WTC11 (cell line): ENCODE results near the gene GLI2. TPM values are rescaled to one million over a fixed set of nuclear protein-coding genes. Genes with fewer than 3 reads are reported as not detected.

Experiments used
- ATAC-seq: fragments of 200-7000 bp; cut with Tn5 transposase; 2 replicates; pipeline ENCODE4 v1.10.0; 2021; ENCODE audit warnings: mild to moderate bottlenecking, moderate library complexity
- CTCF ChIA-PET: fragments of 300-600 bp; sonication (Branson Sonifier 250); formaldehyde crosslinking; loops from one replicate; lab custom pipeline; 2021; ENCODE audit warnings: antibody characterized with exemption; lab: Charles Lee
- POLR2A ChIA-PET: fragments of 350-600 bp; sonication (Branson Sonifier 250); formaldehyde crosslinking; loops from one replicate; lab custom pipeline; 2021; ENCODE audit warnings: antibody characterized with exemption; lab: Charles Lee
- DNase-seq: peaks from one replicate; pipeline ENCODE4 v3.0.0; 2021; ENCODE audit warnings: low spot score
- H3K27ac Mint-ChIP-seq: 2 replicates; pipeline ENCODE4 v1.8.0; 2021; ENCODE audit warnings: mixed read lengths
- H3K27me3 Mint-ChIP-seq: 2 replicates; pipeline ENCODE4 v1.8.0; 2021; ENCODE audit warnings: low read depth, mild to moderate bottlenecking, moderate library complexity, mixed read lengths
- H3K36me3 Mint-ChIP-seq: 2 replicates; pipeline ENCODE4 v1.8.0; 2021; ENCODE audit warnings: mixed read lengths
- H3K4me1 Mint-ChIP-seq: 2 replicates; pipeline ENCODE4 v1.8.0; 2022; ENCODE audit warnings: mixed read lengths
- H3K4me3 Mint-ChIP-seq: 2 replicates; pipeline ENCODE4 v1.8.0; 2021; ENCODE audit warnings: mild to moderate bottlenecking, moderate library complexity, mixed read lengths
- H3K9me3 Mint-ChIP-seq: 2 replicates; pipeline ENCODE4 v1.8.0; 2021; ENCODE audit warnings: mixed read lengths
- AFF4 ChIP-seq: sonication (generic); formaldehyde crosslinking; IDR thresholded peaks from 2 replicates; pipeline ENCODE4 v1.8.1; 2023; ENCODE audit warnings: mild to moderate bottlenecking, missing genetic modification reagents, borderline replicate concordance
- AR ChIP-seq: fragments of 250-450 bp; sonication (Bioruptor Pico); IDR thresholded peaks from 2 replicates; pipeline ENCODE4 v1.9.0; 2021; ENCODE audit warnings: mild to moderate bottlenecking
- ATF1 ChIP-seq: sonication (generic); formaldehyde crosslinking; IDR thresholded peaks from 2 replicates; pipeline ENCODE4 v1.8.1; 2023; ENCODE audit warnings: mild to moderate bottlenecking, moderate library complexity, missing genetic modification reagents
- E2F1 ChIP-seq: sonication (generic); formaldehyde crosslinking; IDR thresholded peaks from 2 replicates; pipeline ENCODE4 v1.8.0; 2022; ENCODE audit warnings: mild to moderate bottlenecking, missing genetic modification reagents
- ESRRA ChIP-seq: sonication (generic); formaldehyde crosslinking; IDR thresholded peaks from 2 replicates; pipeline ENCODE4 v1.8.1; 2022; ENCODE audit warnings: mild to moderate bottlenecking, missing genetic modification reagents, borderline replicate concordance
- FOXP4 ChIP-seq: sonication (generic); formaldehyde crosslinking; IDR thresholded peaks from 2 replicates; pipeline ENCODE4 v1.8.0; 2022; ENCODE audit warnings: mild to moderate bottlenecking, missing genetic modification reagents
- GRHL2 ChIP-seq: fragments of 250-450 bp; sonication (Bioruptor Pico); IDR thresholded peaks from 2 replicates; pipeline ENCODE4 v1.8.0; 2022; ENCODE audit warnings: mild to moderate bottlenecking, moderate library complexity; ENCODE audit not compliant: insufficient replicate concordance, severe bottlenecking
- HMGXB4 ChIP-seq: sonication (generic); formaldehyde crosslinking; IDR thresholded peaks from 2 replicates; pipeline ENCODE4 v1.8.1; 2023; ENCODE audit warnings: mild to moderate bottlenecking, moderate library complexity, missing genetic modification reagents
- NFATC4 ChIP-seq: fragments of 250-450 bp; sonication (Bioruptor Pico); IDR thresholded peaks from 2 replicates; pipeline ENCODE4 v1.9.0; 2021; ENCODE audit warnings: mild to moderate bottlenecking
- PRDM15 ChIP-seq: sonication (generic); formaldehyde crosslinking; IDR thresholded peaks from 2 replicates; pipeline ENCODE4 v1.8.0; 2022; ENCODE audit warnings: missing genetic modification reagents
- PRRX2 ChIP-seq: fragments of 250-450 bp; sonication (Bioruptor Pico); IDR thresholded peaks from 2 replicates; pipeline ENCODE4 v1.8.0; 2021; ENCODE audit warnings: mild to moderate bottlenecking
- TCF7 ChIP-seq: sonication (generic); formaldehyde crosslinking; IDR thresholded peaks from 2 replicates; pipeline ENCODE4 v1.8.0; 2022; ENCODE audit warnings: mild to moderate bottlenecking, low read depth, missing genetic modification reagents, moderate library complexity
- TP53 ChIP-seq: sonication (generic); formaldehyde crosslinking; IDR thresholded peaks from 2 replicates; pipeline ENCODE4 v1.8.1; 2023; ENCODE audit warnings: mild to moderate bottlenecking, missing genetic modification reagents
- ZBTB21 ChIP-seq: sonication (generic); formaldehyde crosslinking; IDR thresholded peaks from 2 replicates; pipeline ENCODE4 v1.8.1; 2023; ENCODE audit warnings: mild to moderate bottlenecking, missing genetic modification reagents, borderline replicate concordance
- ZNF219 ChIP-seq: sonication (generic); formaldehyde crosslinking; IDR thresholded peaks from 2 replicates; pipeline ENCODE4 v1.8.0; 2023; ENCODE audit warnings: missing genetic modification reagents, mild to moderate bottlenecking, borderline replicate concordance
- ZNF423 ChIP-seq: fragments of 250-450 bp; sonication (Bioruptor Pico); IDR thresholded peaks from 2 replicates; pipeline ENCODE4 v2.1.2; 2022; ENCODE audit warnings: mild to moderate bottlenecking, moderate library complexity
- total RNA-seq: library from RNA; stranded (reverse); gene quantifications from 3 replicates; pipeline ENCODE4 v1.2.3, GENCODE V29; 2021
- TF ChIP-seq, protein P1 (sequence below): sonication (generic); formaldehyde crosslinking; IDR thresholded peaks from 2 replicates; pipeline ENCODE4 v1.8.1; 2022; ENCODE audit warnings: mild to moderate bottlenecking, moderate library complexity, missing genetic modification reagents

The GLI2 gene
- total RNA-seq, 1 experiment from 2014 or later = 60.9 TPM

DNA sequence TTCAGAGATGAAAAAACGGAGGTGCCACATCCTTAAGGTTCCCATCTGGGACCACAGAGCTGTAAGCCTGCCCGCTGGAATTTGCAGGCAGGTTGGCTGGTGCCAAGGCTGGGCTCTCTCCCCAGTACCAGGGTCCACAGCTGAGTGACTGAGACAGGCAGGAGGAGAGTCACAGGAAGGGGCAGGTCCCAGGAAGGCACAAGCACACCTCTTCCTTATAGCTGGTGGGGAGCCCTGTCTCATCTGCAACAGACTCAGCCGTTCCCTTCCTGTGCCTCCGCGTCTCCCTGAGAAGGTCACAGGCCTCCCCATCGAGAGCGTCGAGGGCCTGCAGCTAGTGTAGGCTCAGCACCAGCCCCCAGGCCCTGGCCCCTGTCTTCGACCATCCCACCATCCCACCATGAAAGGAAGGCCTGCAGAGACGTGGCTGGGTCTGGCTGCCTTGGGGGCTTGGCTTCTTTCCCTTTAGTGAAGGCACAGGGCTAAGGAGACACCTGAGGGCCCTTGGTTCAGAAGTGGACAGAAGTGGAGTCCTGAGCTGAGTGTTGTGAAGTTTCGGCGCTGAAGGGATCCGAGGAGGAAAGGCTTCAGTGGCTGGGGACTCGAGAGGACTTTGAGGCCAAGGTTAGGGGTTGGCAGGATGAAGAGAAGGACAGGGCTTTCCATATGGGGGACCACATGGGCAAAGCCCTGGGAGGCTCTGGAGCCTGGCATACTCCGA is 26.8 kb downstream of the GLI2 start (continued):
- TF ChIP-seq AR (CRISPR knock-in tag) = no peak
- TF ChIP-seq NFATC4 (CRISPR knock-in tag) = no peak
- TF ChIP-seq HMGXB4 (CRISPR knock-in tag) = no peak
- no peak for TF ChIP-seq ZBTB21 (CRISPR knock-in tag)
- no peak for TF ChIP-seq TP53
- no peak for TF ChIP-seq TCF7 (CRISPR knock-in tag)

DNA sequence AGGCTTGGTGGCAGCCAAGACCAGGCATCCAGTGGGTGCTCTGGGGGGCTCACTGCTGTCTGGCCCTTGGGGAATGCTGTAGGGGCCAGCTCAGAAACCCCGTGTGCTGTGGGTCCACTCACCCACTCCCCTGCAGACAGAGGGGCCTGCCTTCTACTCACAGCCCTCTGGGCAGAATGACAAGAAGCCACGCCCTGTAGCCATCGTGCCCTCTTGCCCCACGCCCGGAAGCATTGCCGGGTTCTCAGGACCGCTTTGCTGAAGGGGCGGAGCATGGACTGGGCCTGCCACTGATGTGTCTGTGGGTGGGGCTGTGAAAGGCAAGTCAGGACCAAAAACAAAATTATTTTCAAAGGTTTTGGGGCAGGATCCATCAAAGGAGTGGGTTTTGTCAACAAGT is 27.8 kb downstream of the GLI2 start:
- H3K9me3 Mint-ChIP-seq = no peaks in the 10 kb centered on the region
- peaks cover 75% of the 10 kb centered on the region for H3K4me1 Mint-ChIP-seq
- DNase-seq (peak; percentile 12), ATAC-seq (no peak)
- ChIA-PET CTCF (no interaction called here), POLR2A (no interaction called here)
- H3K4me3 Mint-ChIP-seq = no peak overlapping the region
- H3K36me3 Mint-ChIP-seq = no peaks in the 10 kb centered on the region
- no peaks in the 10 kb centered on the region for H3K27me3 Mint-ChIP-seq
- H3K27ac Mint-ChIP-seq = no peak overlapping the region
- TF ChIP-seq, protein P1, sequence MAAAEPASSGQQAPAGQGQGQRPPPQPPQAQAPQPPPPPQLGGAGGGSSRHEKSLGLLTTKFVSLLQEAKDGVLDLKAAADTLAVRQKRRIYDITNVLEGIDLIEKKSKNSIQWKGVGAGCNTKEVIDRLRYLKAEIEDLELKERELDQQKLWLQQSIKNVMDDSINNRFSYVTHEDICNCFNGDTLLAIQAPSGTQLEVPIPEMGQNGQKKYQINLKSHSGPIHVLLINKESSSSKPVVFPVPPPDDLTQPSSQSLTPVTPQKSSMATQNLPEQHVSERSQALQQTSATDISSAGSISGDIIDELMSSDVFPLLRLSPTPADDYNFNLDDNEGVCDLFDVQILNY (CRISPR knock-in tag) = no peak
- TF ChIP-seq ZNF219 (CRISPR knock-in tag) (no peak), E2F1 (CRISPR knock-in tag) (no peak), AFF4 (CRISPR knock-in tag) (no peak), ZNF423 (CRISPR knock-in tag) (no peak), ESRRA (CRISPR knock-in tag) (no peak), ATF1 (CRISPR knock-in tag) (no peak), FOXP4 (no peak), PRDM15 (CRISPR knock-in tag) (no peak), PRRX2 (CRISPR knock-in tag) (no peak), GRHL2 (no peak)
